Calu3 (cell line): ENCODE results near the gene GHDC. TPM values are rescaled to one million over a fixed set of nuclear protein-coding genes. Genes with fewer than 3 reads are reported as not detected.

ENCODE experiments used
- BruUV-seq: library from RNA; stranded (reverse); fragments of 400-500 nt; replicated peaks from 2 replicates; lab custom pipeline; 2021; lab: Mats Ljungman, UMichigan
- CTCF ChIA-PET: fragments of 300-600 bp; sonication (Branson Sonifier 250); formaldehyde crosslinking; loops from one replicate; lab custom pipeline; 2022; ENCODE audit warnings: antibody characterized with exemption; lab: Charles Lee
- DNase-seq: peaks from one replicate; pipeline ENCODE4 v3.0.0; 2022
- H3K27ac Mint-ChIP-seq: one replicate; pipeline ENCODE4 v1.8.0; 2022; ENCODE audit warnings: mixed read lengths; ENCODE audit not compliant: unreplicated experiment
- H3K27me3 Mint-ChIP-seq: one replicate; pipeline ENCODE4 v1.8.0; 2022; ENCODE audit warnings: mixed read lengths; ENCODE audit not compliant: unreplicated experiment
- H3K36me3 Mint-ChIP-seq: one replicate; pipeline ENCODE4 v1.8.0; 2022; ENCODE audit warnings: mild to moderate bottlenecking, moderate library complexity, mixed read lengths; ENCODE audit not compliant: insufficient read depth, unreplicated experiment
- H3K4me1 Mint-ChIP-seq: one replicate; pipeline ENCODE4 v1.8.0; 2022; ENCODE audit warnings: mild to moderate bottlenecking, low read depth, mixed read lengths; ENCODE audit not compliant: unreplicated experiment
- H3K4me3 Mint-ChIP-seq: one replicate; pipeline ENCODE4 v1.8.0; 2022; ENCODE audit warnings: mild to moderate bottlenecking, low read depth, moderate library complexity, mixed read lengths; ENCODE audit not compliant: unreplicated experiment
- H3K9me3 Mint-ChIP-seq: one replicate; pipeline ENCODE4 v1.8.0; 2022; ENCODE audit warnings: low read depth, mixed read lengths; ENCODE audit not compliant: unreplicated experiment
- CTCF ChIP-seq: fragments of 200-600 bp; IDR thresholded peaks from one replicate; pipeline ENCODE4 v1.8.0; 2022; ENCODE audit warnings: antibody characterized with exemption; ENCODE audit not compliant: unreplicated experiment
- intact Hi-C: fragments of 100-400 bp; cut with micrococcal nuclease; formaldehyde crosslinking; loops from one replicate; pipeline ENCODE4 v1.10.0; 2022; ENCODE audit not compliant: unreplicated experiment
- total RNA-seq: library from RNA; stranded (reverse); gene quantifications from 2 replicates; pipeline ENCODE4 v1.2.3, GENCODE V29; 2022

Gene GHDC
- total RNA-seq, 1 experiment from 2014 or later, result 37.4 TPM

- peaks cover 80% of the 10 kb centered on the region for H3K27me3 Mint-ChIP-seq
- no TSS peak for BruUV-seq
- no peak for TF ChIP-seq CTCF
- no peaks in the 10 kb centered on the region for H3K36me3 Mint-ChIP-seq
- CTCF ChIA-PET, result interaction anchor here (0.6 to 0.7 kb wide), 2 partner anchors 14 to 179 kb away, joined by 4 read pairs; no protein-coding TSS in a partner anchor
- H3K4me1 Mint-ChIP-seq, result peaks cover 9% of the 10 kb centered on the region
- intact Hi-C loops, result no loop called here
- no peak for DNase-seq
- no peaks in the 10 kb centered on the region for H3K9me3 Mint-ChIP-seq
- no peak overlapping the region for H3K4me3 Mint-ChIP-seq
- H3K27ac Mint-ChIP-seq, result no peak overlapping the region
These were observed 20.0 kb downstream of the GHDC start for GRCh38 chr17:42174126-42174783.

GRCh38 chr17:42171831-42172230, 22.5 kb downstream of the GHDC start:
- intact Hi-C loops, result no loop called here
- H3K9me3 Mint-ChIP-seq, result no peaks in the 10 kb centered on the region
- no peak overlapping the region for H3K4me3 Mint-ChIP-seq
- CTCF ChIA-PET, result interaction anchor here (0.6 kb wide), 3 partner anchors 91 to 255 kb away, joined by 3 to 8 read pairs (median 4); no protein-coding TSS in a partner anchor
- no peak for DNase-seq
- H3K27me3 Mint-ChIP-seq, result peaks cover 74% of the 10 kb centered on the region
- no peak overlapping the region for H3K27ac Mint-ChIP-seq
- no peaks in the 10 kb centered on the region for H3K36me3 Mint-ChIP-seq
- TF ChIP-seq CTCF, result no peak
- no TSS peak for BruUV-seq
- H3K4me1 Mint-ChIP-seq, result no peaks in the 10 kb centered on the region

- no peak overlapping the region for H3K4me3 Mint-ChIP-seq
- BruUV-seq, result no TSS peak
- intact Hi-C loops, result no loop called here
- no peak for TF ChIP-seq CTCF
- DNase-seq, result no peak
- no peak overlapping the region for H3K27ac Mint-ChIP-seq
- H3K9me3 Mint-ChIP-seq, result no peaks in the 10 kb centered on the region
- H3K4me1 Mint-ChIP-seq, result no peaks in the 10 kb centered on the region
- H3K27me3 Mint-ChIP-seq, result peaks cover 71% of the 10 kb centered on the region
- CTCF ChIA-PET, result no interaction called here
- H3K36me3 Mint-ChIP-seq, result no peaks in the 10 kb centered on the region
These were observed 24.9 kb downstream of the GHDC start for GRCh38 chr17:42169351-42169750.

GRCh38 chr17:42167807-42168206, 26.5 kb downstream of the GHDC start:
- intact Hi-C loops, result no loop called here
- TF ChIP-seq CTCF, result no peak
- DNase-seq, result no peak
- H3K27me3 Mint-ChIP-seq, result peaks cover 62% of the 10 kb centered on the region
- H3K4me1 Mint-ChIP-seq, result no peaks in the 10 kb centered on the region
- BruUV-seq, result no TSS peak
- no peak overlapping the region for H3K27ac Mint-ChIP-seq
- no peaks in the 10 kb centered on the region for H3K9me3 Mint-ChIP-seq
- H3K36me3 Mint-ChIP-seq, result no peaks in the 10 kb centered on the region
- CTCF ChIA-PET, result interaction anchor here (1.7 kb wide), 1 partner anchor 26 kb away, joined by 4 read pairs; the partner anchor contains the start of gene GHDC
- no peak overlapping the region for H3K4me3 Mint-ChIP-seq
